ENCODE results near the gene CAV3.

DNA sequence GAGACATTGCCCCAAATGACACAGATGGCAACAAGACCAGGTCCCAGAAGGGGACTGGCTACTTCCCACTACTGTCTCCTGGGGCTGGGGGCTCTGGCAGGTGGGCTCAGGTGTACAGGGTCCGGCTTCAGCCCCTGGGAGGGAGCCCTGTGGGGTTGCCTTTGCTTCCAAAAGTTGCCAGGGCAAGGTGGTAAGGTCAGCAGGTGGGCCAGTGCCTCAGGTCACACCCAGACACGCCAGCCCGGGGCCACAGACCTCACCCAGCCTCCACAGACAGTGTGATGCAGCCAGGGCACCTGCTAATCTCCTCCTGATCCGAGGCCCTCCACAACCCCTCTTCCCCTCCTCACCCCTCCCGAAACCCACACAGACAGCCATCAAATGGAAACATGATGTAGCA is 28.3 kb downstream of the CAV3 start:
- TF ChIP-seq, protein P1, sequence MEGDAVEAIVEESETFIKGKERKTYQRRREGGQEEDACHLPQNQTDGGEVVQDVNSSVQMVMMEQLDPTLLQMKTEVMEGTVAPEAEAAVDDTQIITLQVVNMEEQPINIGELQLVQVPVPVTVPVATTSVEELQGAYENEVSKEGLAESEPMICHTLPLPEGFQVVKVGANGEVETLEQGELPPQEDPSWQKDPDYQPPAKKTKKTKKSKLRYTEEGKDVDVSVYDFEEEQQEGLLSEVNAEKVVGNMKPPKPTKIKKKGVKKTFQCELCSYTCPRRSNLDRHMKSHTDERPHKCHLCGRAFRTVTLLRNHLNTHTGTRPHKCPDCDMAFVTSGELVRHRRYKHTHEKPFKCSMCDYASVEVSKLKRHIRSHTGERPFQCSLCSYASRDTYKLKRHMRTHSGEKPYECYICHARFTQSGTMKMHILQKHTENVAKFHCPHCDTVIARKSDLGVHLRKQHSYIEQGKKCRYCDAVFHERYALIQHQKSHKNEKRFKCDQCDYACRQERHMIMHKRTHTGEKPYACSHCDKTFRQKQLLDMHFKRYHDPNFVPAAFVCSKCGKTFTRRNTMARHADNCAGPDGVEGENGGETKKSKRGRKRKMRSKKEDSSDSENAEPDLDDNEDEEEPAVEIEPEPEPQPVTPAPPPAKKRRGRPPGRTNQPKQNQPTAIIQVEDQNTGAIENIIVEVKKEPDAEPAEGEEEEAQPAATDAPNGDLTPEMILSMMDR (IDR thresholded peaks at IDR 0.05): no peak
- TF ChIP-seq EP300 (IDR thresholded peaks at IDR 0.05) (no peak), POLR2A (IDR thresholded peaks at IDR 0.05) (no peak)
